HUES6 (cell line): ENCODE data around the gene MAN2B1.
"Not testable (repeated sequence)": the region's sequence is repeated elsewhere in the genome, so short reads cannot be mapped to it uniquely, and the experiment has no call there.

Experiments
- H3K27ac ChIP-seq: 2 replicates; pipeline ENCODE4 v1.7.0; 2013; ENCODE audit warnings: low read depth, mild to moderate bottlenecking, low read length, inconsistent platforms
- H3K27me3 ChIP-seq: 2 replicates; pipeline ENCODE4 v1.6.1; 2013; ENCODE audit warnings: low read length; ENCODE audit not compliant: control insufficient read depth, insufficient read depth
- H3K36me3 ChIP-seq: 2 replicates; pipeline ENCODE4 v1.6.1; 2013; ENCODE audit warnings: low read length; ENCODE audit not compliant: control insufficient read depth, insufficient read depth
- H3K4me1 ChIP-seq: 2 replicates; pipeline ENCODE4 v1.6.1; 2013; ENCODE audit warnings: low read length; ENCODE audit not compliant: control insufficient read depth, insufficient read depth
- H3K4me3 ChIP-seq: 2 replicates; pipeline ENCODE4 v1.5.1; 2013; ENCODE audit warnings: low read depth, low read length
- H3K9ac ChIP-seq: one replicate; pipeline ENCODE4 v1.6.1; 2013; ENCODE audit warnings: mild to moderate bottlenecking, low read length
- H3K9me3 ChIP-seq: 2 replicates; pipeline ENCODE4 v1.6.1; 2013; ENCODE audit warnings: low read depth, low read length; ENCODE audit not compliant: control insufficient read depth, insufficient read depth

MAN2B1 gene

DNA sequence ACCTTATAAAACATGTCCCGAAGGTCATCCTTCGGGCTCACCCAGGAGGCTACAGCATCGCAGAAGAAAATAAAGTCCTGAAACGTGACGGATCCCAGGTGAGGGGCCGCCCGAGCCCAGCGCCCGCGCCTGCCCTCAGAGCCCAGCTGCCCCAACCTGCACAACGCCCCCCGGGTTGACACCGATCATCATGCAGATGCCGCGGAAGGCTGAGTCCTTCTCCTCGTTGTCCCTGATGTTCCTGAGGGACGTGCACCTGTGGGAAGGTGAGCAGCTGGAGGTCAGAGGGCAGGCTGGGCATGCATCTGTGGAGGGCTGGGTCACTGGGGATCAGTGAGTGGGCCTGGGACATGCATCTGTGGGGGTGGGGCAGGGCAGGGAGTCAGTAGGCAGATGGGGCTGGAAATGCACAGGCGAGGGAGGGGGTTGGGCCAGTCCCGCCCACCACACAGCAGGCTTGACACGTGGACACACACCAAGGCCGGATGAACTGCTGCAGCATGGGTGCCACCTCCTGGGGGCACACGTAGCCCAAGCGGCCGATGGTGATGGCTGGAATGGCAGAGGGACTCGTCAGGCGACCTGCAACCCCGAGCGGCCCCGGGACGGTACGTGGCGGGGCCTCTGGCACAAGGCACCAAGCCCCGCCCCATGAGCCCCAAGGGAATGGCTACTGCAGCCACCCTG is 35.2 kb upstream of the MAN2B1 start:
- Histone ChIP-seq H3K36me3 (peaks cover 81% of the 10 kb centered on the region), H3K9me3 (no peaks in the 10 kb centered on the region), H3K27me3 (no peaks in the 10 kb centered on the region), H3K4me3 (no peak overlapping the region), H3K9ac (no peak overlapping the region), H3K4me1 (0 out of 2 replicates have a peak, but pooled peaks cover 5% of the 10 kb centered on the region), H3K27ac (no peak overlapping the region)

DNA sequence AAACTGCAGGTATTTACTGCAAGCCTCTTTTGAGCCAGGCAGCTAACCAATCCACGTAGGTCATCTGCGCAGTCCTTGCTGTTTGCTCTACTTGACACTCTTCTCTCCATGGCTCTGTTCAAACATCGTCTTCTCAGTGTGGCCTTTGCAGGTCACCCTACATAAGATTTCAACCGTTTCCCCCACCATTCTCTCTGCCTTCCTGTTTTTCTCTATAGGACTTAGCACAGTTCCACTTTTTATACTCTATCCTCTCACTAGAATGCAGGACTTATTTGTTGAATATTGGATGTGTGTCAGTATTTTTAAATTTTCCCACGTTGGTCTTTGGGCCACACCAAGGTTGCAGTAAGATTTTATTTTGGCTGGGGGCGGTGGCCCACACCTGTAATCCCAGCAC is 31.6 kb upstream of the MAN2B1 start:
- Histone ChIP-seq H3K9me3 (no peaks in the 10 kb centered on the region), H3K27me3 (no peaks in the 10 kb centered on the region), H3K36me3 (peaks cover 46% of the 10 kb centered on the region), H3K4me1 (peaks cover 4% of the 10 kb centered on the region; the same call in 1 of the 2 replicates), H3K27ac (no peak overlapping the region), H3K9ac (no peak overlapping the region), H3K4me3 (no peak overlapping the region)

DNA sequence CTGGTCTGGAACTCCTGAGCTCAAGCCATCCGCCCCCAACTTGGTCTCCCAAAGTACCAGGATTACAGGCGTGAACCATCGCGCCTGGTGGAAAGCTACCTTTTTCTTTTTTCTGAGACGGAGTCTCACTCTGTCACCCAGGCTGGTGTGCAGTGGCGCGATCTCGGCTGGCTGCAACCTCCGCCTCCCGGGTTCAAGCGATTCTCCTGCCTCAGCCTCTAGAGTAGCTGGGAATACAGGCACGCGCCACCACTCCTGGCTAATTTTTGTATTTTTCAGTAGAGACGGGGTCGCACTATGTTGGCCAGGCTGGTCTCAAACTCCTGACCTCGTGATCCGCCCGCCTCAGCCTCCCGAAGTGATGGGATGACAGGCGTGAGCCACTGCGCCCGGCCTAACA is 30.9 kb upstream of the MAN2B1 start:
- Histone ChIP-seq H3K9ac (peak overlapping the region; percentile 86), H3K4me3 (peak overlapping the region; percentile 84), H3K36me3 (peaks cover 41% of the 10 kb centered on the region)
- H3K27ac ChIP-seq, H3K9me3 ChIP-seq, H3K27me3 ChIP-seq, H3K4me1 ChIP-seq: not testable (repeated sequence)

DNA sequence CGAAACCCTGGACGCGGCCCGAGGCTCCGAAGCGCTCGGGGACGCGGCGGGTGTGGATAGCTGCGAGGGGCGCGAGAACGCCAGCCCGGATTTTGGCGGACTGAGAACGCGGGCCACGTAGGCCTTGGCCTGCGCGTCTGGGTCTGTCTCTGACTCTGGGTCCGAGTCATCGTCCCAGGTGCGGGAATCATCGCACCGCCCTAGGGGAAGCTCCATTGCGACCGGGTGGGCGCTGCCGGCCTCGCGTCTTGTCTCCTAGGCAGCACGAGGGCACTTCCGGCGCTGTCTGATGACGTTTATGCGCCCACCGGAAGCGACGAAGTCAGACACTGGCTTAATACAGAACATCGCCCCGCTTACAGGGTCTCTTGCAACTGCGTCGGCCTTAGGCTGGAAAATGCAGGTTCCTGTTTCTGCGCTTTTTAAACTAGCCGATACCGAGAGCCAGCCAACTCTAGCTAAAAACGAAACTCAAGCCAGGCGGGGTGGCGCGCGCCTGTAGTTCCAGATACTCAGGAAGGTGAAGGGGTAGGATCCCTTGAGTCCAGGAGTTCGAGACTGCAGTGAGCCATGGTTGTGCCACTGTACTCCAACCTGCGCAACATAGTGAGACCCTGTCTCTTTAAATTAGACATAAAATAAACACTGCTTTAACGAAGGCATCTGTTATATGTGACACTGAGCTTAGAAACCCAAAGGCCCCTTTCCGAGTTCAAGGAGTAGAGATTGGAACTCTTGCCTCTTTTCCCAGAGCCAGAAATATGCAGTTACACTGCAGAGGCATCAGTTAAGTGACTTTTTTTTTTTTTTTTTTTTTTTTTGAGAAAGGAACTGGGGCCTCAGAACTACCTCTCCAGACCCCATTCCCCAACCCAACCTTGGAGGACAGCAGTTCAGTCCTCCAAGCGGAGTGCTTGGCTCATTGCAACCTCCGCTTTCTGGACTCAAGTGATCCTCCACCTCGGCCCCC is 30.1 kb upstream of the MAN2B1 start, which contains the start of gene FBXW9:
Gene FBXW9, minus strand, starts transcription at position 266 of the 970 bp plus-strand sequence. Its CDS starts 50 bp downstream, at position 216.
- Histone ChIP-seq H3K4me3 (peak within 1 kb of the TSS; percentile 84), H3K4me1 (peaks cover 4% of the 10 kb centered on the region; the same call in 1 of the 2 replicates), H3K27me3 (no peaks in the 10 kb centered on the region), H3K9me3 (no peaks in the 10 kb centered on the region), H3K36me3 (peaks cover 34% of the 10 kb centered on the region), H3K9ac (peak within 1 kb of the TSS; percentile 86), H3K27ac (peak within 1 kb of the TSS; percentile 47; the same call in 1 of the 2 replicates)

DNA sequence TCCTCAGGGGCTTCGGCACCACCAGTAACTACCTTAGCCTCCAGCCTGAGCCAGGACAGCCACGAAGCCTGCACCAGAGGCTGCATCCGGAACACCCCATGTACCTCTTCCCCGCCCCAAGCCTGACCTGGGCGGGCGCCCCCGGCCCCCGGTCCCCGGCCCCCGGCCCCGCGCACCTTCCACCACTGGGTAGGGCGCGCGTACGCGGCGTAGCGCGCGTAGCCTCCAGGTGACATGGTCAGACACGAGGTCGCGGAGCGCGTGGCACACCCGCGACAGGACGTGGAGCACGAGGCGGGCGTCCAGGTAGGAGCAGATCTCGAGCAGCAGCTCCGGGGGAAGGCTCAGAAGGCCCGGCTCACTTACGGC is 29.4 kb upstream of the MAN2B1 start:
- peaks cover 4% of the 10 kb centered on the region; the same call in 1 of the 2 replicates for H3K4me1 ChIP-seq
- H3K9me3 ChIP-seq: no peaks in the 10 kb centered on the region
- H3K4me3 ChIP-seq: peak overlapping the region; percentile 84
- no peak overlapping the region for H3K27ac ChIP-seq
- H3K27me3 ChIP-seq: no peaks in the 10 kb centered on the region
- peak overlapping the region; percentile 86 for H3K9ac ChIP-seq
- peaks cover 27% of the 10 kb centered on the region for H3K36me3 ChIP-seq

DNA sequence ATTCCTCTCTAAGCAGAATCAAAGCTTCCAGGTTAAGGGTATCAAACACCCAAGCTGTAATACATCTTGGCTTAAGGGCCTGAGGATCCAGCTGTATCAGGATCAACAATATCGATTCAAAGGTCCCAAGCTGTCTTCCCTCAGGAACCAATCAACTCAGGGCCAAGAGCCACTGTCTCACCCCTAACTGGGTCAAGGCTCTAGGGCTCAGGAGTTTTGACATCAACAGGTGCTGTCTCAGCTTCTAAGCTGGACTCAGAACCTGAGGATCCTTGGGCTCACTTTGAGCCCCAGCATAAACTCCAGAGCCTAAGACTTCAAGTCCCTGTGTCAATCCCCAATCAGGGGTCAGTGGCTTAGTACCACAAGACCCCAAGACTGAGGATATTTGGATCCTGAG is 29.0 kb upstream of the MAN2B1 start:
- no peaks in the 10 kb centered on the region for H3K27me3 ChIP-seq
- H3K27ac ChIP-seq: no peak overlapping the region
- no peaks in the 10 kb centered on the region for H3K9me3 ChIP-seq
- peaks cover 4% of the 10 kb centered on the region; the same call in 1 of the 2 replicates for H3K4me1 ChIP-seq
- H3K36me3 ChIP-seq: peaks cover 22% of the 10 kb centered on the region
- peak overlapping the region; percentile 49 for H3K9ac ChIP-seq
- peak overlapping the region; percentile 84 for H3K4me3 ChIP-seq

DNA sequence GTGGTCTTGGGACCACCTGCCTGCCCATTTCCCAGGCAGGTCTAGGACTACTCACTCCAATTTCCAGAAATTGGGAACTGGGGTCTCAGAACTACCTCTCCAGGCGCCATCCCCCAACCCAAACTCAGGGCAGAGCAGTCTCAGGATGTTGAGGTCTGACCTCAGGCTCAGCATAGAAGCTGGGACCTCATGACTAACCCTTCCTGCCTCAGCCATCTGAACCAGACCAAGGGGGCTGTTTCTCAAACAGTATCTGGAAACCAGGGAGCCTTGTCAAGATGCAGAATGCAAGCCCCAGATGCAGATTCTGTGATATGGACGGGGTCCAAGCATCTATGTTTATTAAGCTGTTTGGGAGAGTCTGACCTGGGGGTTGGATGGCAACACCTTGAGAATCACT is 28.6 kb upstream of the MAN2B1 start:
- H3K36me3 ChIP-seq: peaks cover 19% of the 10 kb centered on the region
- no peaks in the 10 kb centered on the region for H3K27me3 ChIP-seq
- no peak overlapping the region for H3K4me3 ChIP-seq
- peaks cover 4% of the 10 kb centered on the region; the same call in 1 of the 2 replicates for H3K4me1 ChIP-seq
- no peak overlapping the region for H3K27ac ChIP-seq
- no peak overlapping the region for H3K9ac ChIP-seq
- no peaks in the 10 kb centered on the region for H3K9me3 ChIP-seq

DNA sequence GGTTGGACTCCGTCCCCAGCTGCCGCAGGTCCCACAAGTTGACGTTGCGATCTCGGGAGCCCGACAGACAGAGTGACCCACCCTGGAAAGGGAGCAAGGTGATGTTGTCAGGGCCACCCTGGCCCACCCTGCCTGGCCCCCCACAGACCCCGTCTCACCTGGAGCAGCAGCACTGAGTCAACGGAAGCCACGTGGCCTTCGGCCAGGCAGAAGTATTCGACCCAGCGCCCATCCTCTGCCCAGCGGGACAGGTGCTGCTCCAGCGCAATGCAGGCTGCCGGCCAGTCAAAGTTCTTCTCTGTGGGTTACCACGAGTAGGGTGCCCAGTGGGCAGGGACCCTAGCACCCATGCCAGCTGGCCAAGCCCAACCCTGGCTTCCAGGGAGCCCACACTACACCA is 28.1 kb upstream of the MAN2B1 start:
- Histone ChIP-seq H3K9me3 (no peaks in the 10 kb centered on the region), H3K27ac (no peak overlapping the region), H3K4me3 (no peak overlapping the region), H3K4me1 (peaks cover 4% of the 10 kb centered on the region; the same call in 1 of the 2 replicates), H3K9ac (no peak overlapping the region), H3K36me3 (peaks cover 14% of the 10 kb centered on the region), H3K27me3 (no peaks in the 10 kb centered on the region)

DNA sequence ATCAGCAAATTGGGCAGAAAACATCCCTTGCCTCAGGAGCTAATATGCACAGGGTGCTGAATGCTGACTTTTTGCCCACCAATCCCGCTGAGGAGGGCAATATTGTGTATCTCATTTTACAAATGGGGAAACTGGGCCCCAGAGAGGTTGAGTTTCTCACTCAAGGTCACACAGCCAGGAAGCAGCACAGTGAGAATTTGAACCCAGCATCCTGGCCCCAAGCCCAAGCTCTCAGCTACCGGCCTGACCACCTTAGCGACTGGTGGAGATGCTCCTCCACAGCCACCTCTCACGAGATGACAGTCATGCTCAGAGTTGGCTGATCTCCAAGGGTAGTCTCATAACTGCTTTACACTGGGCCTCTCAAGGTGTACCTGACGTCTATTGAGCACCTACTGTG is 26.4 kb upstream of the MAN2B1 start:
- no peaks in the 10 kb centered on the region for H3K27me3 ChIP-seq
- H3K4me3 ChIP-seq: no peak overlapping the region
- H3K4me1 ChIP-seq: peaks cover 4% of the 10 kb centered on the region; the same call in 1 of the 2 replicates
- H3K9me3 ChIP-seq: no peaks in the 10 kb centered on the region
- 0 out of 2 replicates have a peak, but pooled peaks cover under 1% of the 10 kb centered on the region for H3K36me3 ChIP-seq
- H3K9ac ChIP-seq: no peak overlapping the region
- no peak overlapping the region for H3K27ac ChIP-seq

DNA sequence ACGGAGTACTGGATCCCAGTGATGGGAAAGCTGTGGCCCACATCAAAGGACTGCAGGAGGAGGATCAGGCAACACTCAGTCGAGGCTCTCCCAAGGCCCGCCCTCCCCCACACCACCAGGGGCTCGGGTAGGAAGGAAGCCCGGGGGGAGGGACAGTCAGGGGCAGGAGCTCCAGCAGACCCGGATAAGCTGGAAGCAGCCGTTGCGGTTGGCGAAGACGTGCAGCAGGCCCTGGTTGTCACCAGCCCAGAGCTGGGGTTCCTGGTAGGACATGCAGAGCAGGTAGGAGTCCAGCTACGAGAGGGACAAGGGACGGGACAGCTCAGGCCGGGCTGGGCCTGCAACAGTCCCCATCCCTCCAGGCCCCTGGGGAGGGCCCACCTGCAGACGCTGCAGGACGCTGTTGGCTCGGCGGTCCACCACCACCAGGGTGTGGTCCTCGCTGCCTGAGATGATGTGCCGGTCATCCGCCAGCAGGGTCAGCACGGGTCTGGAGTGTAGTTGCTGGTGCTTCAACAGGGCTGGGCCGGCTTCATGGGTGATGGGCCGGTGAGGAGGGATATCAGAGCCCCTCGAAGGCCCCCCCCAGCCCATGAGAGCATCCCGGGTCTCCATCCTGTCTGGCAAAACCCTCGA is 23.2 kb upstream of the MAN2B1 start:
- Histone ChIP-seq H3K36me3 (no peaks in the 10 kb centered on the region), H3K4me3 (no peak overlapping the region), H3K27ac (no peak overlapping the region), H3K9ac (no peak overlapping the region), H3K9me3 (no peaks in the 10 kb centered on the region), H3K27me3 (no peaks in the 10 kb centered on the region), H3K4me1 (no peaks in the 10 kb centered on the region)
